ENCODE measurements around the gene DNMT3A.

DNMT3A gene

GRCh38 chr2:25197336-25198208 lies 144.2 kb downstream of the DNMT3A start:
- DNase-seq, result no peak

- DNase-seq, result no peak
These were observed 147.1 kb downstream of the DNMT3A start for GRCh38 chr2:25194576-25195122.

- no peak for DNase-seq
These were observed 151.2 kb downstream of the DNMT3A start for GRCh38 chr2:25190536-25190935.

DNA sequence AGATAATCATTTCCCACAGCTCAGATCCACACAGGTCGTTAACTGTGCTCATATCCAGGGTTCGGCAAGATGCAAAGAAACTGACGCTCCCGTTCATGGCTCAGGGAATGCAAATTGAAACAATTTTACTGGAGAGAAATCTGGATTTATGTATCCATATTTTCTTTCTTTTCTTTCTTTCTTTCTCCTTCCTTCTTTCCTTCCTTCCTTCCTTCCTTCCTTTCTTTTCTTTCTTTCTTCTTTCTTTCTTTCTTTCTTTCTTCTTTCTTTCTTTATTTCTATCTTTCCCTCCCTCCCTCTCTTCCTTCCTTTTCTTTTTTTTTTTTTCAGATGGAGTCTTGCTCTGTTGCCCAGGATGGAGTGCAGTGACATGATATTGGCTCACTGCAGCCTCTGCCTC lies 153.3 kb downstream of the DNMT3A start:
- DNase-seq, result no peak

DNA sequence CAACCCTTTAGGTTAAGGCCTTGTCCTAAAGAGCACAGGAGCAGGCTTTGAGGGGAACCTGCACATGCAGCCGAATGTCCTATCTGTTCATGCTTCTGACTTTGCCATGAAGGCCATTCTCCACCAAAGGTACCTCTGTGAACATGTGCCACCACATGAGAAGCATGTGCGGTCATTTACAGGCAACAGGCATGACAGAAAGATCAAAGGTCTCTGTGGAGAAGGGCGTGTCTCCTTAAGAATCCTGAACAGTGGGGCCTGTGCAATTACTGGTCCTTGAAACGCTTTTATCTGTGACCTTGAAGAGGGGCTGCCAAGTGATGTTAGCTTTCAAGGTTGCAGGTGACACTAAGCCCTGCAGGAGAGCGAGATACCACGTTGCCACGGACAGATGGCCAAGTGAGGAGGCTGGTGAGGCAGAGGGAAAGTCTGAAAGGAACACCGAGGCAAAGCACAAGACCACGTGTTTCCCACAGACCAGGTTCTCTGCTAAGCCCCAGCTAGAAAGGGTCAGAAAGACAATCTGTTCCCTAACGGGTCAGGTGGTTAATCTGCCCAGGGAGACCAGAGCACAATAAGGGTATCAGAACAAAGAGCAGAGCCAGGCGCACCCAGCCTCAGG lies 153.9 kb downstream of the DNMT3A start:
- no peak for DNase-seq

GRCh38 chr2:25184254-25184653 lies 157.5 kb downstream of the DNMT3A start:
- no peak for DNase-seq

GRCh38 chr2:25178976-25179375 lies 162.7 kb downstream of the DNMT3A start:
- DNase-seq, result no peak

All from effector CD8-positive, alpha-beta T cell (primary cell).